PC-3 (cell line): Measurements from ENCODE around the gene FAM200A. TPM values are rescaled to one million over a fixed set of nuclear protein-coding genes. Genes with fewer than 3 reads are reported as not detected.

Source experiments
- ATAC-seq: fragments of 200-7000 bp; cut with Tn5 transposase; 2 replicates; pipeline ENCODE4 v1.9.1; 2020; ENCODE audit warnings: mild to moderate bottlenecking, moderate library complexity
- BruUV-seq: library from RNA; stranded (reverse); fragments of 400-500 nt; replicated peaks from 2 replicates; lab custom pipeline; 2021; lab: Mats Ljungman, UMichigan
- CTCF ChIA-PET: fragments of 300-600 bp; sonication (Branson Sonifier 250); formaldehyde crosslinking; loops from one replicate; lab custom pipeline; 2022; ENCODE audit warnings: antibody characterized with exemption; lab: Charles Lee
- POLR2A ChIA-PET: fragments of 300-600 bp; sonication (Branson Sonifier 250); formaldehyde crosslinking; loops from one replicate; lab custom pipeline; 2022; ENCODE audit warnings: antibody characterized with exemption; ENCODE audit not compliant: unreplicated experiment; lab: Charles Lee
- DNase-seq: peaks from one replicate; pipeline ENCODE4 v3.0.0-alpha.2; 2015
- H2AFZ ChIP-seq: fragments of 300-600 bp; sonication (generic); 2 replicates; pipeline ENCODE4 v1.6.0; 2016; ENCODE audit warnings: antibody characterized with exemption, low read length
- H3F3A ChIP-seq: fragments of 300-600 bp; sonication (generic); one replicate; pipeline ENCODE4 v1.6.0; 2017; ENCODE audit warnings: antibody characterized with exemption, low read length, control low read depth, mild to moderate bottlenecking; ENCODE audit not compliant: unreplicated experiment
- H3K27ac ChIP-seq: fragments of 300-600 bp; sonication (generic); 2 replicates; pipeline ENCODE4 v1.5.1; 2016; ENCODE audit warnings: mild to moderate bottlenecking, low read length
- H3K27me3 ChIP-seq: fragments of 300-600 bp; sonication (generic); 2 replicates; pipeline ENCODE4 v1.6.1; 2016; ENCODE audit warnings: low read length, mixed read lengths
- H3K36me3 ChIP-seq: fragments of 300-600 bp; sonication (generic); 2 replicates; pipeline ENCODE4 v1.6.1; 2016; ENCODE audit warnings: low read depth, mixed run types, low read length, mixed read lengths
- H3K4me1 ChIP-seq: fragments of 300-600 bp; sonication (generic); 2 replicates; pipeline ENCODE4 v1.5.1; 2016; ENCODE audit warnings: low read length; ENCODE audit not compliant: insufficient read depth
- H3K4me2 ChIP-seq: fragments of 300-600 bp; sonication (generic); 2 replicates; pipeline ENCODE4 v1.6.0; 2016; ENCODE audit warnings: low read length
- H3K4me3 ChIP-seq: fragments of 300-600 bp; sonication (generic); 2 replicates; pipeline ENCODE4 v1.5.1; 2016; ENCODE audit warnings: mild to moderate bottlenecking, low read length, mixed read lengths
- H3K79me2 ChIP-seq: fragments of 300-600 bp; sonication (generic); 2 replicates; pipeline ENCODE4 v1.6.1; 2017; ENCODE audit warnings: low read length, mixed read lengths
- H3K9ac ChIP-seq: fragments of 300-600 bp; sonication (generic); 2 replicates; pipeline ENCODE4 v1.6.0; 2016; ENCODE audit warnings: mild to moderate bottlenecking, low read length
- H3K9me2 ChIP-seq: fragments of 300-600 bp; sonication (generic); replicated peaks from 2 replicates; pipeline ENCODE4 v1.6.1; 2016; ENCODE audit warnings: mixed run types, low read length, mixed read lengths
- H3K9me3 ChIP-seq: fragments of 300-600 bp; sonication (generic); 2 replicates; pipeline ENCODE4 v1.6.1; 2016; ENCODE audit warnings: low read length, mixed read lengths
- H4K20me1 ChIP-seq: fragments of 300-600 bp; sonication (generic); 2 replicates; pipeline ENCODE4 v1.6.1; 2016; ENCODE audit warnings: low read length, mixed read lengths
- EZH2 ChIP-seq: fragments of 300-600 bp; sonication (generic); IDR thresholded peaks from one replicate; pipeline ENCODE4 v1.6.1; 2017; ENCODE audit warnings: antibody characterized with exemption, mild to moderate bottlenecking, low read length; ENCODE audit not compliant: unreplicated experiment
- EZH2phosphoT487 ChIP-seq: fragments of 300-600 bp; sonication (generic); IDR thresholded peaks from 2 replicates; pipeline ENCODE4 v1.6.1; 2018; ENCODE audit warnings: mild to moderate bottlenecking, antibody characterized with exemption, low read length, borderline replicate concordance
- intact Hi-C: fragments of 100-400 bp; cut with micrococcal nuclease; formaldehyde crosslinking; loops from 2 replicates; pipeline ENCODE4 v1.9.0; 2023
- total RNA-seq: library from RNA; depleted of rRNA; stranded (reverse); fragments of >200 nt; gene quantifications from 2 replicates; pipeline ENCODE4 v1.2.3, GENCODE V29; 2014
- TF ChIP-seq, protein P1 (sequence below): fragments of 300-600 bp; sonication (generic); conservative IDR thresholded peaks from 2 replicates; pipeline ENCODE4 v1.5.1; 2017; ENCODE audit warnings: antibody characterized with exemption, low read depth, mild to moderate bottlenecking, low read length

Gene FAM200A
- total RNA-seq, 1 experiment from 2014 or later, result 3.8 TPM

- POLR2A ChIA-PET, result no interaction called here
- Histone ChIP-seq H3K79me2 (no peaks in the 10 kb centered on the region), H3K9me3 (no peaks in the 10 kb centered on the region), H3K4me3 (no peak overlapping the region), H2AFZ (no peak overlapping the region), H3K4me2 (no peak overlapping the region), H3K9ac (no peak overlapping the region), H4K20me1 (no peaks in the 10 kb centered on the region), H3K4me1 (no peaks in the 10 kb centered on the region), H3K36me3 (no peaks in the 10 kb centered on the region; the same call in 1 of the 2 replicates), H3F3A (no peaks in the 10 kb centered on the region), H3K27ac (no peak overlapping the region), H3K27me3 (no peaks in the 10 kb centered on the region), H3K9me2 (no peaks in the 10 kb centered on the region)
- TF ChIP-seq EZH2phosphoT487 (no peak), EZH2 (no peak)
- TF ChIP-seq, protein P1, sequence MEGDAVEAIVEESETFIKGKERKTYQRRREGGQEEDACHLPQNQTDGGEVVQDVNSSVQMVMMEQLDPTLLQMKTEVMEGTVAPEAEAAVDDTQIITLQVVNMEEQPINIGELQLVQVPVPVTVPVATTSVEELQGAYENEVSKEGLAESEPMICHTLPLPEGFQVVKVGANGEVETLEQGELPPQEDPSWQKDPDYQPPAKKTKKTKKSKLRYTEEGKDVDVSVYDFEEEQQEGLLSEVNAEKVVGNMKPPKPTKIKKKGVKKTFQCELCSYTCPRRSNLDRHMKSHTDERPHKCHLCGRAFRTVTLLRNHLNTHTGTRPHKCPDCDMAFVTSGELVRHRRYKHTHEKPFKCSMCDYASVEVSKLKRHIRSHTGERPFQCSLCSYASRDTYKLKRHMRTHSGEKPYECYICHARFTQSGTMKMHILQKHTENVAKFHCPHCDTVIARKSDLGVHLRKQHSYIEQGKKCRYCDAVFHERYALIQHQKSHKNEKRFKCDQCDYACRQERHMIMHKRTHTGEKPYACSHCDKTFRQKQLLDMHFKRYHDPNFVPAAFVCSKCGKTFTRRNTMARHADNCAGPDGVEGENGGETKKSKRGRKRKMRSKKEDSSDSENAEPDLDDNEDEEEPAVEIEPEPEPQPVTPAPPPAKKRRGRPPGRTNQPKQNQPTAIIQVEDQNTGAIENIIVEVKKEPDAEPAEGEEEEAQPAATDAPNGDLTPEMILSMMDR, result no peak
- no TSS peak for BruUV-seq
- CTCF ChIA-PET, result no interaction called here
- DNase-seq (no peak), ATAC-seq (no peak)
- intact Hi-C loops, result no loop called here
Observed at GRCh38 chr7:99539213-99539811, 12.6 kb downstream of the FAM200A start.

DNA sequence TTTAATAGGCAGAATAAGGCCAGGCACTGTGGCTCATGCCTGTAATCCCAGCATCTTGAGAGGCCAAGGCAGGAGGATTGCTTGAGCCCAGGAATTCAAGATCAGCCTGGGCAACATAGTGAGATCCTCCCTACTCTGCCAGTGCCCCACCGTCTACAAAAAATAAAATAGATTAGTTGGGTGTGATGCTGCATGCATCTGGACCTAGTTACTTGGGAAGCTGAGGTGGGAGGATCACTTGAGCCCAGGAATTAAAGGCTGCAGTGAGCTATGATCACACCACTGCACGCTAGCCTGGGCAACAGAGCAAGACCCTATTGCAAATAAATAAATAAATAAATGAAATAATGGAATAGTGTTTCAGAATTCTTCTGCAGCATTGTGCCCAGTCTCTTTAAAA, 16.2 kb downstream of the FAM200A start:
- Histone ChIP-seq H3K36me3 (peaks cover 27% of the 10 kb centered on the region), H3K9me3 (peaks cover 17% of the 10 kb centered on the region), H3K4me1 (no peaks in the 10 kb centered on the region), H3K9me2 (no peaks in the 10 kb centered on the region), H4K20me1 (no peaks in the 10 kb centered on the region), H3K27ac (no peak overlapping the region), H3K4me3 (no peak overlapping the region), H3K79me2 (no peaks in the 10 kb centered on the region), H3K4me2 (no peak overlapping the region), H2AFZ (no peak overlapping the region), H3F3A (no peaks in the 10 kb centered on the region), H3K27me3 (no peaks in the 10 kb centered on the region), H3K9ac (no peak overlapping the region)
- ChIA-PET POLR2A (no interaction called here), CTCF (no interaction called here)
- DNase-seq (no peak), ATAC-seq (no peak)
- no TSS peak for BruUV-seq
- intact Hi-C loops, result no loop called here
- TF ChIP-seq, protein P1, result no peak
- TF ChIP-seq EZH2 (no peak), EZH2phosphoT487 (no peak)

DNA sequence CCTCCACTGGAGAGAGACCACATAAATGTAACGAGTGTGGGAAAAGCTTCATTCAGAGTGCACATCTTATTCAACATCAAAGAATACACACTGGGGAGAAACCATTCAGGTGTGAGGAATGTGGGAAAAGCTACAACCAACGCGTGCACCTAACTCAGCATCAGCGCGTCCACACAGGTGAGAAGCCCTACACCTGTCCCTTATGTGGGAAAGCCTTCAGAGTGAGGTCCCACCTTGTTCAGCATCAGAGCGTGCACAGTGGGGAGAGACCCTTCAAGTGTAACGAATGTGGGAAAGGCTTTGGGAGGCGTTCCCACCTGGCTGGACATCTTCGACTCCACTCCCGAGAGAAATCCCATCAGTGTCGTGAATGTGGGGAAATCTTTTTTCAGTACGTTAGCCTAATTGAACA, 20.6 kb downstream of the FAM200A start:
- no peaks in the 10 kb centered on the region for H3K27me3 ChIP-seq
- CTCF ChIA-PET, result no interaction called here

More for the DNA sequence above, 20.6 kb downstream of the FAM200A start:
- H3K79me2 ChIP-seq, result no peaks in the 10 kb centered on the region
- POLR2A ChIA-PET, result no interaction called here
- H3K9me2 ChIP-seq, result no peaks in the 10 kb centered on the region
- no peak for ATAC-seq
- H3F3A ChIP-seq, result no peaks in the 10 kb centered on the region
- H3K9ac ChIP-seq, result no peak overlapping the region
- DNase-seq, result no peak
- no peaks in the 10 kb centered on the region for H4K20me1 ChIP-seq
- H3K27ac ChIP-seq, result no peak overlapping the region
- H2AFZ ChIP-seq, result no peak overlapping the region
- intact Hi-C loops, result no loop called here
- peak overlapping the region; percentile 24; the same call in 1 of the 2 replicates for H3K4me3 ChIP-seq
- H3K4me1 ChIP-seq, result no peaks in the 10 kb centered on the region
- no peak overlapping the region for H3K4me2 ChIP-seq
- H3K36me3 ChIP-seq, result peaks cover 60% of the 10 kb centered on the region
- peaks cover 22% of the 10 kb centered on the region for H3K9me3 ChIP-seq
- TF ChIP-seq, protein P1, result no peak
- TF ChIP-seq EZH2 (no peak), EZH2phosphoT487 (no peak)
- BruUV-seq, result no TSS peak
